Measurements from ENCODE around the gene SLC2A4. TPM values are rescaled to one million over a fixed set of nuclear protein-coding genes. Genes with fewer than 3 reads are reported as not detected.

The SLC2A4 gene
- total RNA-seq: 0.05 TPM in 1 of 2 replicates, not detected in the other

DNA sequence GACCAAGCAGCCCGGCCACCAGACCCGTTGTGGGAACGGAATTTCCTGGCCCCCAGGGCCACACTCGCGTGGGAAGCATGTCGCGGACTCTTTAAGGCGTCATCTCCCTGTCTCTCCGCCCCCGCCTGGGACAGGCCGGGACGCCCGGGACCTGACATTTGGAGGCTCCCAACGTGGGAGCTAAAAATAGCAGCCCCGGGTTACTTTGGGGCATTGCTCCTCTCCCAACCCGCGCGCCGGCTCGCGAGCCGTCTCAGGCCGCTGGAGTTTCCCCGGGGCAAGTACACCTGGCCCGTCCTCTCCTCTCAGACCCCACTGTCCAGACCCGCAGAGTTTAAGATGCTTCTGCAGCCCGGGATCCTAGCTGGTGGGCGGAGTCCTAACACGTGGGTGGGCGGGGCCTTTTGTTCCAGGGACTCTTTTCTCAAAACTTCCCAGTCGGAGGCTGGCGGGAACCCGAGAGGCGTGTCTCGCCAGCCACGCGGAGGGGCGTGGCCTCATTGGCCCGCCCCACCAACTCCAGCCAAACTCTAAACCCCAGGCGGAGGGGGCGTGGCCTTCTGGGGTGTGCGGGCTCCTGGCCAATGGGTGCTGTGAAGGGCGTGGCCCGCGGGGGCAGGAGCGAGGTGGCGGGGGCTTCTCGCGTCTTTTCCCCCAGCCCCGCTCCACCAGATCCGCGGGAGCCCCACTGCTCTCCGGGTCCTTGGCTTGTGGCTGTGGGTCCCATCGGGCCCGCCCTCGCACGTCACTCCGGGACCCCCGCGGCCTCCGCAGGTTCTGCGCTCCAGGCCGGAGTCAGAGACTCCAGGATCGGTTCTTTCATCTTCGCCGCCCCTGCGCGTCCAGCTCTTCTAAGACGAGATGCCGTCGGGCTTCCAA, at the start of gene SLC2A4:
SLC2A4 (plus strand) TSS at position 645 of the 879 bp plus-strand sequence; CDS start at position 862, 217 bp downstream.

DNA sequence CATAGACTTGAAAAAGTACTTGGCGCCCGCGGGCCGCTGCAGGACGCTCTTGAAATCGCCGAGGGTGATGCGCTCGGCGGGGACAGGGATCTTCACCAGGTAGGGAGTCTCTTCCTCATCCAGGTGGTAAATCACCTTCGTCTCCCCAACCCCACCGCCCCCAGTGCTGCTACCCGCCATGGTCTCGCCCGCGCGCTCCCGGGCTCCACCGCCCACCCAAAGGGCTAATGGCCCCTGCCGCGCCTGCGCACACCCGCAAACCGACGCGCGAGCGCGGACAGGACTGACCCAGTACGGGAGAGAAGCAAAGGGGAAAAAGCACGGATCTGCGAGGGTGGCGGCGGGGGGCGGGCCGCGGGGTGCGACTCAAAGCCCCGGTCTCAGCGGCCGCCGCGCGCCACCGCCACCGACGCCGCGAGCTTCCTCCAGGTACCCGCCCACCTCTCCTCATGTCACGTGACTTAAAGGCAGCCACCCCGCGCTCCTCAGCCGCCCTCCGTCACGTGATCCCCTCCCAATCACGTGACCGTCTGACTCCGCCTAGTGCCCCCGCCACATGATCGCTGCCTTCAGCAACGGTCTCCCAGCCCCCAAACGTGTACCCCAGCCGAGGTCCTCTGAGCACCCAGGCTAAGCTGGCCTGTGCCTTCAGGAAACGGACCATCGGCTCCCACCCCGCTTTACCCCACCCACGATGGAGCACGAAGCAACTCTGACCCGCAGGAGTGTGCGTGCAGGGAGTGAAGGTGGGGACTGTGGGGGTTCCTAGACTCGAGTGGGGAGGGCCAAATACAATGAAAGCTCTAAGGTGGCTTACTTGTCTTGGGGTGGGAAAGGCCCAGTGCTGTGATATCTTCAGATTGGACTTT, 47.2 kb upstream of the SLC2A4 start, which contains the start of gene DVL2:
DVL2 (minus strand) TSS at position 435 of the 869 bp plus-strand sequence; CDS start at position 180, 255 bp downstream.

DNA sequence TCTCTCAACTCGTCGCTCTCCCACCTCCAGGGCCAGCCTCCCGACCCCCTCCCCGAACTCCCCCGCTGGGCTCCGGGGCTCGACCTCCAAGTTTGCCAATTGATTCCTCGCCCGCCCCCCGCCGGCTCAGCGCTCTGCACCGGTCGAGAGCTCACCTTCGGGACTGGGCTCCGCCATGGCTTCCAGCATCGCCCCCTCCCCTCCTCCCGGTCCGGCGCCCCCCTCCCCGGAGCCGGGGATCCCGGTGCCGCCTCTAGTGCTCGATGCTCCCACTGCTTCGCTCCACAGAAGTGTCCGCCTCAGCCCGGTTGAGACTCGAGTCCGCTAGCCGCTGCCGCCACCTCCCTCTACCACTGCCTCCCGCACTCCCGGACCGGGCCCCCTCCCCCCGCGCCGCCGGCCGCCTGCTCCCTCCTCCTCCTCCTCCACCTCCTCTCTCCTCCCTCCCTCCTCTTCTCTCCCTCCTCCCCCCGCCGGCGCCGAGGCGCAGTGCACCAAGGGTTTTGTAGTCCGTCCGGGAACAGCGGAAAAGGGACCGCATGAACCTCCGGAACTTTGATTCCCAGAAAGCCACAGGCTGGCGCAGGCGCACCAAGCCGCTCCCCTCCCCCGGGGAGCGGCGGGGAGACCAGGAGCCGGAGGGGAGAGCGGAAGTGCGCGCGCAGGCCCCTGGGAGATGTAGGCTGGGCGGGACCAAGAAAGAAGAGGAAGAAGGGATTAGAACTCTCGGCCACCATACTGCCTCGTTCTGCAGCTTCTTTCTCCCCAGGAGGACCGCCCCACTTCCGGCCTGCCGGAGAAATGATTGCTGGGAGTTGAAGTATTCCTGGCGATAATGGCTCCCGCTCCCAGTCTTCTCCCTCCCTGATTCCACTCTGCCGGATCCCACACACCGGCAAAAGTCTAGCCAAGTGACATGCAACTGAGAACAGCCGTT, 42.2 kb upstream of the SLC2A4 start, which contains the start of gene PHF23:
PHF23 (minus strand) TSS at position 367 of the 937 bp plus-strand sequence; CDS start at position 189, 178 bp downstream.

DNA sequence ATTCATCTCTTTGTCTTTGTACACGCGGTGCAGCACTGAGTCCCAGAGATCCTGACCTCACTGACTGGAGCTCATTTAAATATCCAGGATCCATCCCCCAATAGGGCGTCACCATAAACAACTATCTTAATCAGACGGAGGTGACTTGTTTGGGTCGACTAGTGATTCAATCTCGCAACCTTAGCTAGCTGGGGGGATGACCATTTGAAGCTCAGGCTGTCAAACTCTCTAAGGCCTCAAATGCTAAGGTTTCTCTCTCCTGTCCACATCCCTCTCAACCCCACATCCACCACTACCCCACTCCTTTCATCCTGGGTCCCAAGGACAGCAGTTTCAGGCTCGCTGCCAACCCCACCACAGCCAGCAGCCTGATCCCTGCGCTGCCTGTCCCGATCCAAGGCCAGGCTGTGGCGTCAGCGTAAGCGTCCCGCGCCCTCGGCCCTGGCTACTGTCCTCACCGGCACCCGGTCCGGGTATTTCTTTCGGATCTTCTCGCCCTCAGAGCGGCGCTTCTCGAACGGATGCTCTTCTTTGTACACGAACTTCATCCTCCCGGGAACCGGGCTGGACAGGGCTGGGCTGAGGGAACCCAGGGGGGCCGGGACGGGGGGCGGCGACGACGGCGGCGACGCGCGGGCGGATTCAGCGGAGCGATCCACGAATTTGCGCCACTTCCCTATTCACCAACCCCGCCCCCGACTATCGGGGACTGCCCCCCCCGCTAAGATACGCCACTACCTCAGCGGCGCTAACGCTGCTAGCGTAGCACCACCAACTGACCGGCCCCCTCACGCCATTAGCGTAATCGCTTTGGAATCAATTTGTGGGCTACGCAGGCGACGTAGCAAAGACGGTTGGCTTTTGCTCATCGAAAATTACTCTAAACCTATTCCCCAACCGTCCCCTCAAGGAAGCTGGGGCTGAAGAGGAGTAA, 39.5 kb upstream of the SLC2A4 start, which contains the start of gene GABARAP:
GABARAP (minus strand) TSS at position 667 of the 934 bp plus-strand sequence; CDS start at position 548, 119 bp downstream.

DNA sequence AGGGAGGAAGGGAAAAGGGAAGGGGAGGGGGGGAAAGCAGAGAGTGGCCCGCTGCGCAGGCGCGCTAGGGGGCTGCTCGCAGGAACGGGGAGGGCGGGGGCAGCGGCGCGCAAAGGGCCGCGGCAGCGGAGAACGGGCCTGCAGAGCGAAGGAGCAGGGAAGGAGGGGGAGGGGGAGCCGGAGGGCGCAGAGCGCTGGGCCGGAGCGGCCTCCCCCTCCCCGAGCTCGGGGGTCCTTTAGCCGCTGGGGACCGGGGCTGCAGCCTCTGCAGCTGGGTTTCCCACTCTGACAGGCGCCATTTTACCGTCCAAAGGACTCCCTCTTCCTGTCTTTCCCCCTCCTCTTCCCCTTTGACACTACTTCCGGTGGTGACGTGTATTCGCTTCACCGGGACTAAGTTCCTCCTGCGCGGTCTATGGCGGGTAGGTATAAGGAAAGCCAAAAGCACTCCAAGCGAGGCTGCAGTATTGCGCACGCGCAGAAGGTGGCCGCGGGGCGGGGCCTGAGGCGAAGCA, 29.8 kb upstream of the SLC2A4 start, which contains the start of gene CTDNEP1:
CTDNEP1 (minus strand) TSS at position 74 of the 515 bp plus-strand sequence. CDS start 438 bp downstream, outside the sequence.

DNA sequence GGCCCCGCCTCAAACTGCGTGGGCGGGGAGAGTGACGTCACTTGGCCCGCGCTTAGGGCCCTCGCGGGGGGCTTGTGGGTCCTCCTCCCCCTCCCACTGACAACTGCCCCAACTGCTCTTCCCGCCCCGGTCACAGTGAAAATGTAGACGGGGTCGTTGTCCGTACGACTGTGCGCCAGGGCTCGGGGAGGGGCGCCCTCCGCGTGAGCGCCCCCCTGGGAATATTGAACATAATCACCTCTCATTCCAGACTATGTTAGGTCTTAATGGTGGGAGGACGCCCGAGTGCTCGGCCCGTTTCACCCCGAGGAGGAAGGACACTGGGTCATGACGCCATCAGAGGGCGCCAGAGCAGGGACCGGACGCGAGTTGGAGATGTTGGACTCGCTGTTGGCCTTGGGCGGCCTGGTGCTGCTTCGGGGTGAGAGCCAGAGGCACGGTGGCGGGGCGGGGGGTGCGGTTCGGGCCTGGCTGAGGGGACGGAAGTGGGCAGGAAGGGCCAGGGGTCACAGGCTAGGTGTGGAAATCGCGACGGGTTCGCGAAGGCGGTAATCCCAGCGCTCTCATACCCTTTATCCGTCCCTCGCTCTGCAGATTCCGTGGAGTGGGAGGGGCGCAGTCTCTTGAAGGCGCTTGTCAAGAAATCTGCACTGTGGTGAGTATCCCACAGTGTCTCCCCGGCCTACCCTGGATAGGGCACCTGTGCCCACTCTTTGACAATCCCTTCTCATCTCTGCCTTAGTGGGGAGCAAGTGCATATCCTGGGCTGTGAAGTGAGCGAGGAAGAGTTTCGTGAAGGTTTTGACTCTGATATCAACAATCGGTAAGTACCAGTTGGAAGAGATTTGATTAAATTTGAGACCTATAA, 29.1 kb upstream of the SLC2A4 start, which contains the start of gene ELP5:
ELP5 (plus strand) TSS at position 40 of the 868 bp plus-strand sequence; CDS start at position 376, 336 bp downstream.

DNA sequence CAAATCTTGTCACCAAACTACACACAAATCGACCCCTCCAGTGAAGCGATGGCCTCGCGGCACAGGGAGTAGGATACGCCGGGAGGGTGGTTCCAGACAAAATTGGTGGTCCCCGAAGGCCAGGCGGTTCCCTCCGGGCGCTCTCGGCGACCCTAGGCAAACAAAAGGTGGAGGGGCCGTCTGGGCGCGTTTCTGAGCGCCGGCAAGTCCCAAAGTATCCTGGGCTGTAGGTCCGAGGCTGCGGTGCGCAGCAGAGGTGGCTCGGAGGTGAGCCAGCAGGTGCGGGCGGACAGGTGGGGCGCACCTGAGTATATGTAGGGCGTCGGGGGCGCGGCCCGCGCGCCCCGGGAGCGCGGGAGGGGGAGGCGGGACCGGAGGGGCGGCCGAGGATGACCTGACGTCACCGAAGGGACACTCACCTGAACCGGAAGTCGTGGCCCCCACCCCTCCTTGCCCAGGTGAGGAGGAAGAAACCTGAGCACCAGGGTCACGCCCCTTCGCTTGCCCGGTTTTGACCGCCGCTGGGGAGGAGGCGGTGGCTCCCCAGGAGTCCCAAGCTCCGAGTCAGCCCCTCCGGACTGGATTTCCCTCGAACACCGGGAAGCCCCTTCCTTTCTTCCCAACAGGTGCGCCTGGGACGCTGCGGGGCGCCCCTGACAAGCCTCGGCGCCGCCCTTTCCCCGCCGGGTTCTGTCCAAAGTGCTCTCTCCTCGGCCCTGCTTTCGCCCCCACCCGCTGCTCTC, 19.2 kb upstream of the SLC2A4 start, which contains the start of gene CLDN7:
CLDN7 (minus strand) TSS at position 287 of the 743 bp plus-strand sequence. CDS start 435 bp downstream, outside the sequence.

DNA sequence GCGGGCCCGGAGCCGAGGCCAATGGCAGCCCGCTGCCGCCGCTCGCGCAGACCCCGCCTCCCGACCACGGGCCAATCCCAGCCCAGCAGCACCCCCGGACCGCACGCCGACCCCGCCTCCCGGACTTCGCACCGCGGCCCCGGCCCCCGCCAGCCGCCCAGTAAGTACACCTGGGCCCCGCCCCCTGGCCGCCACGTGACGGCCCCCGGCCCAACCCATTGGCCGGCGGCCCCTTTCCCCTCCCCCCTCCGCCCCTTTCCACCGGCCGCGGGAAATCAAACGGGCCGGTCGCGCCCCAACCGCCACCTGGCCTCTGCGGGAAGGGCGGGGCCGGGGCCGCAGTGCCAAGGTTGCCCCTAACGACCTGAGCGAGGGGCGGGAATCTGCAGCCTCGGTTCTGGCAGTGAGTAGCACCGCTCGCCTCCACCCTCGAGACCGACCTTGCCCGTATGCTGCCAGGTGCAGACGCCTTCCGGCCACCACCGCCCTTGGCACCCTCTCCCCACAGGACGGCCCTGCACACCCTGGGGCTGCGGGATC, 13.2 kb downstream of the SLC2A4 start, which contains the start of gene YBX2:
YBX2 (minus strand) TSS at position 26 of the 540 bp plus-strand sequence. CDS start 139 bp downstream, outside the sequence.

DNA sequence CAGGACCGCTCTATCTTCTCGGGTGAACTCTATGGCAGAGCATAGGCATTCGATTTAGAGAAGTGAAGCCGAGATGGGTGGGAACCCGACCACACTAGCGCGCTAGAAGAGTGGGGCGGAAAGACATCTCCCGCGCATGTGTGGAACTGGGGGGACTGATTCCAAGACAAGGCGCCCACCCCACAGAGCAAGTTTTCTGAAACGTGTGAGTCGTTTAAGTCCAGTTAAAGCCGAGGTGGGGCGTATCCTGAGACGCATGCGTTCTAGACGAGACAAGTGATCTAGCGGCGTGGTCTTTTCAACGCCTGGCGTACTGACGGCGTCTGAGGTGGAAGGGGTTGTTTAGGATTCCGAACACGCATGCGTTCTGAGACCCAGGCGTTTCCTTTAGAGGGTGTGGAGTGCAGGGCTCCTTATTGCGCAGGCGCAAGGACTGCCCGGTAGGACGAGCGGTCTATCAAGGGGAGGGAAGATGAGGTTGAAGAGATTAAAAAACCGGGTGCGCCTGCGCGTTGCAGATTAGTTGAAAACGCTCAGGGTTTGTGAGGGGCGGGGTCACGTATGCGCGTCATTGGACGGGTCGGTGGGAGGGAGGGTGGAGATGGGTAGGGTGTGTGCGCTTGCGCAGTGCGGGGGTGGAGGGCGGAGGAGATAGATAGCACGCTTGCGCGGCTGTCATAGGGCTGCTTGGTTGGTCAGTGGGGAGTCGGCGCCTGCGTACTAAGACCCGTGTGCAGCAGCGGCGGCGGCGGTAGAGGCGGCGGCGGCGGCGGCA, 25.6 kb downstream of the SLC2A4 start, which contains the start of gene EIF5A:
EIF5A (plus strand) TSS at position 718 of the 775 bp plus-strand sequence. CDS start 2,008 bp downstream, outside the sequence.

DNA sequence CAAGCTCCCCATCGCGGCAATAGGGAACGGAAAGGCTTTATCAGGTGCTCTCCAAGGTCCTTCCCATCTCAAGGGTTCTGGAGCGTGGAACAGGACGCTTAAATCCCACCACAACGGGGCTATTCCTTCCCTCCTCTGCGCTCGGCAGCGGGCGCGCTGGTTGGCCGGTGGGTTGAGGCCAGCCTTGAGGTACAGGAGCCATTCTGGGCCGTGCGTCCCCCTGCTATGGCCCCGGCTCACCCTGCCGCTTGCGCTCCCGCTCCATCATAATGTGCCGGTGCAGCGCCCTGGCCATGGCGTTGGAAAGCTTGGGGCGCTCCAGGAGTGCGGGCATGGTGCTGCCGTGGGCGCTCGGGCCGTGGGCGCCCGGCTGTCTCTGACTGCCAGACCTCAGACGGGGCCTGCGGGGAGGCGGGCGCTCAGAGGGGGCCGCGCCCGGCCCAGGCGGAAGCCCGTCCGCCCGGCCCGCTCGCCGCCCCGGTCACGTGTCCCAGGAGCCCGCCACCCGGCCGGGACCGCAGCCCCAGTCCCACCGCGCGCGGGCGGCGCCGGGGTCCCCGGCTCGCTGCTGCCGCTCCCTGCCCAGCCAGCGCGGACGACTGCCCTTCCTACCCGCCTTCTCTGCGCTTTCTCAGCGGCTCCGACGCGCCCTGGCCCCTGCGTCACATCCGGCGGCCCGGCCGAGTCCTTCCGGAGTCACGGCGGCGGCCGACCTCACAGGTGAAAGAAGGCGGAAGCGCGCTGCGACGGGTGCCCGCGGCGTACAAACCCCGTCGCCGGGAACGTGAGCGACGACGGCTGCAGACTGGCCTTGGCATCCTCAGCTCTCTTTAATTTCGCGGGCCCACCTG, 33.4 kb downstream of the SLC2A4 start, which contains the start of gene GPS2:
GPS2 (minus strand) TSS at position 642 of the 851 bp plus-strand sequence; CDS start at position 334, 308 bp downstream.

DNA sequence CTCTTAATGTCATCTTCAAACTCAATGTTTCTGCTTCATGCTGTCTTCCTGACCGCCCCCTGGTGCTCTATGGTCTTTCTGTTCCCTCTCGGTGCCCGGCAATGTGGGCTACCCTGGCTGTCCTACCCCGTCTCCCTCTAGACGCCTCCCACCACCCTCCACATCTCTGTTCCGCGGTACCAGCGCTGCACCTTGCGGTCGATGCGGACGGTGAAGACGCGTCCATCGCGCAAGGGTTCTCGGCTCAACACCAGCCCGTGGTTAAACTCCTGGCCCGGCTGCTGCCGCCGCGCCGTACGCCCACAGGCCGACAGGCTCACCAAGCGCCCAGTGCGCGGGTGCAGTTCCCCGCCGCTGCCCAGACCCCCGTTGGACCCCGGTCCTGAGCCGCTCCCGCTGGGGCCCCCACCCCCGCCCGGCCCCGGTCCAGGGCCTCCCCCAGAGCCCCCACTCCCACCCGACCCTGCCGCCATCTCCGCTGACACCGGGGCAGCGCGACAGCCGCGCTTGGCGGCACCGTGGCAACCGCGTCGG, 47.4 kb downstream of the SLC2A4 start, which contains the start of gene NEURL4:
NEURL4 (minus strand) TSS at position 496 of the 534 bp plus-strand sequence; CDS start at position 473, 23 bp downstream.

DNA sequence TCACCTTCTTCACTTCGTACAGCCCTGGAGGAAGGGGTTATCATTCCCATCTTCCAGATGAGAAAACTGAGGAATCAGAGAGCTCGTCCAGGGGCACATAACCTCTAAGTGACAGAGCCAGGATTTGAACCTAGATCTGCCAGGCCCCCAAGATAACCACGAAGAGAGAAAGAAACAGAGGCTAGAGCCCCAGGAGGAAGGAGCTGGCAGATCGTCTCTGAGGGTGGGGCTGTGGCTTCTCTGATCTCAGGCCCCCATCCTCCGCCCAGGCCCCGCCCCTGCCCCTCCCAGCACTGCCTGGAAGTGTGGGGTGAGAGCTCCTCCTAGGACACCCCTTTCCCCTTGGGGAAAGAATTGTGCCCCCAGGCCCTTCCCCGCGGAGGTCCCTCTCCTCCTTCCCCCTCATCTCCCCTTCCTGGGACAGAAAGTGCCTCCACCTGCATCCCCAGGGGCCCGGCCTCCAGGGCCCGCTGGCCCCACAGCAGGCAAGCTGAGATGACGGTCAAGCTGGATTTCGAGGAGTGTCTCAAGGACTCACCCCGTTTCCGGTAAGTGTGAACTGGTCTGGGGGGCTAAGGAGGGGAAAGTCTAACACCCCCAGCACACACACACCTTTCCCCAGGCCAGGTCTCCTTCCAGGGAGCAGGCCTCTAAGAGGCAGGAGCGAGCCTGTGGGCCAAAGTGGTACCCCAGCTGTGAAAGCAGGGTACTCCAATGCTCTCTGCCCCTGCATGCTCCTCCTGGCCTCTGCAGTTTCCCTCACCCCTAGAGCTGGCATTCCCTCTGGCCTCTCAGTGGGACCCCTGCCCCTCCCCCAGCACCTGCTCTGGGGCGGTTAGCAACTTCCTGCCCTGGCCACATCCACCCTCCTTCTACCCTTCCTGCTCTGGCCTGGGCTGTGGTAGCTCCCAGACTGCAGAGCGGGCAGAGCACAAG, 55.0 kb downstream of the SLC2A4 start, which contains the start of gene ACAP1:
ACAP1 (plus strand) TSS at position 290 of the 936 bp plus-strand sequence; CDS start at position 496, 206 bp downstream.

Measured in cardiac ventricle fibroblast (primary cell).